DMS153 treated with DMSO at 0.1 percent for 48 hours (cell line): ENCODE results near the gene SNRK.

ENCODE experiments used
- DNase-seq: peaks from one replicate; lab custom pipeline; 2025; ENCODE audit not compliant: unreplicated experiment; lab: John Stamatoyannopoulos, UW

Gene SNRK, protein sequence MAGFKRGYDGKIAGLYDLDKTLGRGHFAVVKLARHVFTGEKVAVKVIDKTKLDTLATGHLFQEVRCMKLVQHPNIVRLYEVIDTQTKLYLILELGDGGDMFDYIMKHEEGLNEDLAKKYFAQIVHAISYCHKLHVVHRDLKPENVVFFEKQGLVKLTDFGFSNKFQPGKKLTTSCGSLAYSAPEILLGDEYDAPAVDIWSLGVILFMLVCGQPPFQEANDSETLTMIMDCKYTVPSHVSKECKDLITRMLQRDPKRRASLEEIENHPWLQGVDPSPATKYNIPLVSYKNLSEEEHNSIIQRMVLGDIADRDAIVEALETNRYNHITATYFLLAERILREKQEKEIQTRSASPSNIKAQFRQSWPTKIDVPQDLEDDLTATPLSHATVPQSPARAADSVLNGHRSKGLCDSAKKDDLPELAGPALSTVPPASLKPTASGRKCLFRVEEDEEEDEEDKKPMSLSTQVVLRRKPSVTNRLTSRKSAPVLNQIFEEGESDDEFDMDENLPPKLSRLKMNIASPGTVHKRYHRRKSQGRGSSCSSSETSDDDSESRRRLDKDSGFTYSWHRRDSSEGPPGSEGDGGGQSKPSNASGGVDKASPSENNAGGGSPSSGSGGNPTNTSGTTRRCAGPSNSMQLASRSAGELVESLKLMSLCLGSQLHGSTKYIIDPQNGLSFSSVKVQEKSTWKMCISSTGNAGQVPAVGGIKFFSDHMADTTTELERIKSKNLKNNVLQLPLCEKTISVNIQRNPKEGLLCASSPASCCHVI

DNA sequence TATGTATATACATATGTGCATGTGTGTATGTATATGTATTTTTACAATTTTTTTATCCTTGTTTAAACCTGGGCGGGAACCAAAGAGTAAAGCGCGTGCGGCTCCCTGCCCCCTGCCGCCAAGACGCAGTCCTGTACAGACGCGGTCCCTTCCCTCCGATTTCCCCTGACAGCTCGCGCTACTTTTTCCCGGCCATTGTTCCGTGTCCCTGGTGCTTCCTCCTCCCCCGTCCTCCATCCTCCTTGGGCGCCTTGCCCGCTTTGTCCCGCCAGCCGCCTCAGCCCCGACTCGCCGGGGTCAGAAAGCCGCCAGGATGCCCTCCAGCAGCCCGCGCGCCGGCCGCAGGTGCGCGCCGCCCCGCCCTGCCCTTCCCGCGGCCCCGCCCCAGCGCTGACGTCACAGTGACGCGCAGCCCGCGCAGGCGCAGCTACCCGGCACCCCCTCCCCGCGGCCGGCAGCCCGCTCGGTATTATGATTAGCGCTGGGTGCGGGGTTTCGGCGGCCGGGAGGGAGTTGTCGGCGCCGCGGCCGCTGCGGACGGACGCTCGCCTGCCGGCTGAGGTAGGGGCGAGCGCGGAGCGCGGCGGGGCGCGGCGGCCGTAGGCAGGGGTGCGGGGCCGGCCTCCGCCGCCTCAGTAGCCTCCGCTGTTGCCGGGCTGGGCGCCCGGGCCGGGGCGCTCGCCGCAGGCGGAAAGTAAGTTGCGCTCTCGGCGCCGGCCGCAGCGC lies at the start of gene SNRK:
TSS of gene SNRK (plus strand) at position 426 of the 726 bp plus-strand sequence. CDS start 16,664 bp downstream, outside the sequence.
- DNase-seq = peak; percentile 21

DNA sequence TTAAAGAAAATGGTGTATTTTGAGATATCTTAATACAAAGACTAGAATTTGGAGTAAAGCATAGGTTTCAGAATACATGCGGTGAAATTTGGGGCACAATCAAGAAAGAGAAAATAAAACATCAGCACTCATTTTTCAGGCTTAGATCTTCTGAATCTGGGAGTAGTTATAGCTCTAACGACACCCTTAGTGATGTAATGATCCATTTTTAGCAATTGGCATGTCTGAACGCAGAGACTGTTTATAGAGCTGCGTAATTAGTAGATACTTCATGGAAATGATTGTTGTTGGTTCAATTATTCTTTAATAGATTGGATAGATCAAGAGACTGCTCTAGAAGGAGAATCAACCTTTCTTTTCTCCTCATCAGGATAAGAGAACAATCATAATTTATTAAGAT lies 47.5 kb upstream of the SNRK start:
- no peak for DNase-seq

GRCh38 chr3:43239755-43240154 lies 46.6 kb upstream of the SNRK start:
- DNase-seq = no peak

DNA sequence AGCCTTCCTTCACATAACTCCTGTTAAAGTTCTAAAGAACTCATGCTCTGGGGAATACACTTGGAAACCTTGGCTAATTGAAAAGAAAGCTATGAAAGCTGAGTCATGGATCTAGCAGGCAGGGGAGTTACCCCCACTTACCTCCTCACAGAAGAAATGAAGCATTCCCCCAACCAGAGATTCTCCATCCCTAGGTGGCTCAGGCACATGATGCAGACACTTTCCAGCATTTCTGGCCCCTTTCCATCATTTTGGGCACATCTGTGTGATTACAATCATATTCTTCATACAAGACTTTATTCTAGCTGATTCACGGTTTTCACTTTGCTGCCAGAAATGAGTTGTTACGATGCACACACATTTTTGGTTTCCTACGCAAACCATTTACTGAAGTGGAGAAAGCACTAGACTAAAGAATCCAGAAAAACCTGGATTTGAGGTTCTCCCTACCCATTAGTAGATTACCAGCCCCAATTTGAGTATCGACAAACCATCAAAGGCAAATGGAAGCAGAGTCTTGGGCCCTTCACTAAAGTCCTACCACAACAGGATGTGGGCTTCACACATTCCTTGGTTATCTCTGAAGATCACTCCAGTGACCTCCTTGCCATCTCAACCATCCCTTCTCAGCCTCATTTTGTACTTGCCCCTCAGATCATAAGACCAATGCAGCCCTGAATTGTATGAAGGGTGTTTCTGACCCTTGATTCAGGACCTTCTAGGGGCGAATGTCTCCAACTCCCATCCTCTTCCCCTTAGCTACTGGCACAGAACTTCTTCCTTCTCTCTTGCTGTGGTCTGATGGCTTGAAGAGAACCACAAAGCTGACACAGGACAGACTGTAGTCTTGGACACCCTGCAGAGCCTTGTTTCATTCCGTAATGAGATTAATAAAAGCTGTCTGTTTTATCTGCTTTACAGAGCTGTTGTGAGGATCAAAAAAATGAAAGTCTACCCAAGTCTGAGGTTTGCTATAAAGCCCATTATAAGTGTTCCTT lies 42.5 kb upstream of the SNRK start:
- DNase-seq = no peak

DNA sequence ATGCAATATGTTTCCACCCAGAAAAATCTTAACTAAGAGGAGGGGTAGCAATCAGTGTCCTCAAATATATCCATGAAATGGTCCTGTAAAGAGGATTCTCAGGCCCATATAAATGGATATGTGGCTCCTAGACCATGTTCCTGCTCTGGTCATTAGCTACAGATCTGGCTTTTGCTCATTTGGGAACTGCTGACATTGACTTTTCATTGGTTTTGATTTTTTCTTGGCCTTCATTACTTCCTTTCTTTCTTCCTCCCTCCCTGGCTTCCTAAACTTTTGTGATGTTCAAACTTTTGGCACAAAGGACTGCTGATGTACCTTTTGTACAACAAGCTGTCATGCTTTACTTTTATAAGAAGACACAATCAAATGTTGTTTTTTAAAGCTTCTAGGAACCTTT lies 41.6 kb upstream of the SNRK start:
- no peak for DNase-seq

DNA sequence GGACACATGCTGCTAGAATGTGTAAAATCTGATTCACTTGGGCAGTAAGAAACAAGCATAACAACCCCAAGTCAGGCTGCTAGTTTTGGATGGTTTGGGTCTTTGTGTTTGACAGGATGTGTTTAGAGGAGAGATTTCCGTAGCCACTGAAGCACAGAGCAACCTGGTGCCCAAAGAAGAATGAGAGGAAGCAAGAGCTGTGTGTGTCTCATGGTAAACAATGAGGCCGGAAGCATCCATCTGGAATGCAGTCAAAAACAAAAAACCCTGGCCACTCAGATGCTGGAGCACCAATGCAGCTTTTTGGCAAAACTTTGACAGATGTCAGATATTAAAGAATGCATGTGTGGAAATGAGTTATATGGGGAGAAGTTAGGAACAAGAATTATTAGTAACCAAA lies 39.4 kb upstream of the SNRK start:
- no peak for DNase-seq

- no peak for DNase-seq
These were observed 38.7 kb upstream of the SNRK start for GRCh38 chr3:43247561-43248184.

GRCh38 chr3:43248185-43248583 lies 38.2 kb upstream of the SNRK start:
- DNase-seq = no peak

GRCh38 chr3:43248973-43249372 lies 37.4 kb upstream of the SNRK start:
- DNase-seq = no peak

DNA sequence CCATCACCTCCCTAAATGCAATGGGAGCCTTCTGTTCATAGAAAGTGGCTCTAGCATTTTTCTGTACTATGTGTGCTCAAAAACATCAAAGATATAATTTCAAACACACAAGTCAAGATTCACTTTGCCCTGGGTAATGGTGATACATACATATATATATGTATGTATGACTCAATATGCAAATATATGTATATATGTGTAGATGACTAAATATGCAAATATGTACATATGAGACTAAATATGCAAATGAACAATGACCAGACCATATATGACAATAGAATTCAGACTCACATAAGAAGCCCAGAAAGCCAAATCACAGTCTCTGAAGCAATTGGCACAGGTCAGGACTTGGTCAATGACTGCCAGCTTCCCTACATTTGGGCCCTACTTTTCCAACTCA lies 36.9 kb upstream of the SNRK start:
- DNase-seq = no peak

DNA sequence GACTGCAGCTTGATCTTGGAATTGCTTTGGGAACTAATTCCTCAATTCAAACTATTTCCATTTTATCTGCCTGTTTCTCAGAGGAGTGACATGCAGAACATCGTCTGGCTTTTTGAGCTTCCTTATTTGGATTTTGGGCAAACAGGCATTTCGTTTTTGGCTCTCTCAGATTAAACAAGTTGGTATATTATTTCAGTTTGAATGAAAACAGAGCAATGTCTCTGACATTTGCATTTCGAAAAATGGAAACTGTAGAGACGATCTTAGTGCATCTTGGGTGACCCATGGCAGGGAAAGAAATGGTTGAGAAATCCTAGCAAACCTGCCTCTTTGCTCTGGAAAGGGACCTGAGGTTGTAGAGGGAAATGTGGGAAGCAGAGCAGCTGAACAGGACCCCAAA lies 33.0 kb upstream of the SNRK start:
- no peak for DNase-seq

DNA sequence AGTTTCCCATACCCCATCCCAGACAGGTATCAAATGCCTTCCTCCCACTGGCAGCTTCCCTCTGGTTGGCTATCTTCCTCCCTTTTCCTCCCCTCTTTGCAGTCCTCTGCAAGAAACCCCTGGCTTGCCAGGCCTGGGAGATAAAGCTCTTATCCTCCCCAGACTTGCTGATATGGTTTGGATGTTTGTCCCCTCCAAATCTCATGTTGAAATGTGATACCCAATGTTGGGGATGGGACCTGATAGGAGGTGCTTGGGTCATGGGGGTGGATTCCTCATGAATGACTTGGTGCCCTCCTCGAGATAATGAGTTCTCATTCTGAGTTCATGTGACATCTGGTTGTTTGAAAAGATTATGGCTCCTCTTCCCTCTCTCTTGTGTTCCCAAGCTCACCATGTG lies 32.2 kb upstream of the SNRK start:
- DNase-seq = no peak

DNA sequence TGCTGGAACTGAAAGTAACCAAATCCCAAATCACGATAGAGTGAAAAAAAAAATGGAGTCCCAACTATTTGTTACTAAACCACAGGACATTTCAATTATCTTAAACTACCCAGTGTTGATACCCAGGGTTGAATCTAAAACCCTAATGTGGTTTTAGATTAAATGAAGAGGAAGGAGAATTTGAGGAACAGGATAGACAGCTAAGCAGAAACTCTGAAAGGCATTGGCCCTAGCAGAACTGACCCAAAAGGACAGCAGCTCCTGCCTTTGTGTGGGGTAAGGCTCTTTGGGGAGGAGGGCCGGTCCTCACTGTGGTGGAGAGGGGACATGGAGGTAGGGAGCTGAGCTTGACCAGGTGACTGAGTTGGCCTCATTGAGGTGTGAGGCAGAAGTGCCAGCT lies 30.7 kb upstream of the SNRK start:
- DNase-seq = no peak

DNA sequence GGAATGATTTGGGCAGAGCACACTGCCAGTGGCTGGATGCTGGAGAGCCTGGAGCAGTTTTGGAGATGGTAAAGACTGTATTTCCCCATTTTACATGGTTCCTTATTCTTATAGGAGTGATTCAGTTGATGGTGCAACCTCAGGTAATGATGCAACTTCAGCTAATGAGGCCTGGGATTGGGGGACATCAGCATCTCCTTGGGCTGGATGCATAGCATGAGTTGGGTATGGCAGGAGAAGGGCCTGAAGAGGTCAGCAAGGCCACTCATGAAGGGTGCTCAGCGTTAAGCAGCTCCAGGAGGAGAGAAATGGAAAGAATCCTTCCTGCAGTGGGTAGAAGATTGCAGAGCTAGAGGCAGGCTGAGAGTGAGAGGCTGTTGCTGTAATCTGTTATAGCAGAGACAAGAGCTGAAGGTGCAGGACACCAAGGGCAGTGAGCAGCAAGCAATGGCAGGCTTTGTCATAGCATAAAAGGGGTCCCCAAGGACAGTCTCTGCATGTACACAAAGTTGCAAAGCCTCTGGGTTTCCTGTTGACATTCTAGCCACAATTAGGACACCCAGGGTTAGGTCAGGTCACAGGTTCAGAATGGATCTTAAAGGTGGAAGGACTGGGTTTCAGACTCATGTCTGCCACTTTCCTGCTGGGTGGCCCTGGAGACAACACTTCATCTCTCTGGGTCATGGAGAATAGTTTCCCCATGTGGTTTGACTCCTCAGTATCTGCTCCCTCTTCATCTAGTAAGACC lies 29.5 kb upstream of the SNRK start:
- DNase-seq = no peak

DNA sequence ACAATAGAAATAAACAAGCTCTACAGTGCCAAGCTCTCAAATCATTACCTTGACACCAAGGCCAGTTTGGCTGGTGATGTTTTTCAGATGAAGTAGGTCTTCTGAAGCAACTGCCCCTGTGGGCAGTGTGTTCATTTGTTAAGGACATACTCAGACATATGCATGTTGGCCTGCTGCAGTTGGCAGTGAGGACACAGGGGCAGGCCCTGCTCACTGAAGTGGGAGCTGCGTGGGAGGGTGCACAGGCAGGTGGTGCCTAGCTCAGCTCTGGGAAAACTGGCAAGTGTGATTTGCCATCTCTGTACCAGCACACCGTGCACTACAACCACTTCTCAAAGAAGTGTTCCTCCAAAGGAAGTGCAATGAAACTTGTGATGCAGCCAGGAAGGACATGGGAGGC lies 28.5 kb upstream of the SNRK start:
- DNase-seq = no peak

- DNase-seq = no peak
These were observed 26.7 kb upstream of the SNRK start for GRCh38 chr3:43259626-43260025.

- no peak for DNase-seq
These were observed 25.9 kb upstream of the SNRK start for GRCh38 chr3:43260412-43260811.

- no peak for DNase-seq
These were observed 24.1 kb upstream of the SNRK start for GRCh38 chr3:43262194-43262593.

DNA sequence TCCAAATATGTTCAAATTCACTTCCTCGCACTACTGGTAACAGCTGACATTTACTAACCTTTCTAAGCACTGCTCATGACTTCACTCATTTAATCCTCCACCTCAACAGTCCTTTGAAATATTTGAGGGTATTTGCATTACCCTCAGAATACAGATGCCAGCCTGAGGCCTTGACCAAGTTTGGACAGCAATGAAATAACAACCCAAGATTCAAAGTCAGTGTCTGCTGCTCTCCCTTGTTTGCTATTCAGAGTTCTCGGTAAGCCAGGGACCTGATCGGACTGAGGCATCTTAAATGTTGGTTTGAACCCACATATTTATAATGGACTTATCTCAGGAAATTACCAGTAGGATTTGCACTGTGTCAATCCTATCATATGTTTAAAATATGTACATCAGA lies 19.9 kb upstream of the SNRK start:
- no peak for DNase-seq
